Uterus (tissue), 2 donors: ENCODE results near the gene SH3RF3.

ENCODE experiments used
- POLR2A ChIP-seq, 2 donors: fragments of 450-650 bp; IDR thresholded peaks; one replicate each; pipeline ENCODE4 v1.6.1; 2016; ENCODE audit warnings: antibody characterized with exemption in 2 of 2, mild to moderate bottlenecking in 1 of 2, moderate library complexity in 1 of 2
- TF ChIP-seq, protein P1 (sequence below), 4 experiments: fragments of 200-600 bp in 2 of 4; fragments of 450-650 bp in 2 of 4; sonication (generic) in 2 of 4; IDR thresholded peaks; one replicate each; pipeline ENCODE4 v1.5.1; 2016 to 2019; ENCODE audit warnings: antibody characterized with exemption in 4 of 4, mild to moderate bottlenecking in 2 of 4, moderate library complexity in 1 of 4

DNA sequence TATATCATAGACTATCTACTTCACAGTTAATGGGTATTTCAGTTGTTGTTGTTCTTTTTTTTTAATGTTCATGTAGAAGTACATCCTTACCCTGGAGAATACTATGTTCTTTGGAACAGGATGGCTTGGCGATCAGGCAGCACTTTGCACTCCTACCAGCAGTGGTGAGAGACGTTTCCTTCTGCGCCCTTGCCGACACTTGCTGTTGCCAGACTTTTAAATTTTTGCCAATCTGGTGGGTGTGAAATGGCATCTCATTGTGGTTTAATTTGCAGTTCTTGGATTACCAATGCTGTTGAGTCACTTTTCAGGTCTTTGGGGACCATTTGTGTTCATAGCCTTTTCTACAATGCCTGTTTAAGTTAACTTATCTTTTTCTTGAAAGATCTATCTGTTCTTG, 197.3 kb downstream of the SH3RF3 start:
- no peak for TF ChIP-seq POLR2A (IDR thresholded peaks at IDR 0.05)
- TF ChIP-seq, protein P1, sequence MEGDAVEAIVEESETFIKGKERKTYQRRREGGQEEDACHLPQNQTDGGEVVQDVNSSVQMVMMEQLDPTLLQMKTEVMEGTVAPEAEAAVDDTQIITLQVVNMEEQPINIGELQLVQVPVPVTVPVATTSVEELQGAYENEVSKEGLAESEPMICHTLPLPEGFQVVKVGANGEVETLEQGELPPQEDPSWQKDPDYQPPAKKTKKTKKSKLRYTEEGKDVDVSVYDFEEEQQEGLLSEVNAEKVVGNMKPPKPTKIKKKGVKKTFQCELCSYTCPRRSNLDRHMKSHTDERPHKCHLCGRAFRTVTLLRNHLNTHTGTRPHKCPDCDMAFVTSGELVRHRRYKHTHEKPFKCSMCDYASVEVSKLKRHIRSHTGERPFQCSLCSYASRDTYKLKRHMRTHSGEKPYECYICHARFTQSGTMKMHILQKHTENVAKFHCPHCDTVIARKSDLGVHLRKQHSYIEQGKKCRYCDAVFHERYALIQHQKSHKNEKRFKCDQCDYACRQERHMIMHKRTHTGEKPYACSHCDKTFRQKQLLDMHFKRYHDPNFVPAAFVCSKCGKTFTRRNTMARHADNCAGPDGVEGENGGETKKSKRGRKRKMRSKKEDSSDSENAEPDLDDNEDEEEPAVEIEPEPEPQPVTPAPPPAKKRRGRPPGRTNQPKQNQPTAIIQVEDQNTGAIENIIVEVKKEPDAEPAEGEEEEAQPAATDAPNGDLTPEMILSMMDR (IDR thresholded peaks at IDR 0.05), result no peak
